Caco-2 (cell line): Measurements from ENCODE around the gene GABRG2. TPM values are rescaled to one million over a fixed set of nuclear protein-coding genes. Genes with fewer than 3 reads are reported as not detected.

Source experiments
- BruUV-seq: library from RNA; stranded (reverse); fragments of 400-500 nt; replicated peaks from 2 replicates; lab custom pipeline; 2021; lab: Mats Ljungman, UMichigan
- CTCF ChIA-PET: fragments of 300-600 bp; sonication (Branson Sonifier 250); formaldehyde crosslinking; loops from one replicate; lab custom pipeline; 2022; ENCODE audit warnings: antibody characterized with exemption; lab: Charles Lee
- POLR2A ChIA-PET: fragments of 300-600 bp; sonication (Branson Sonifier 250); formaldehyde crosslinking; loops from one replicate; lab custom pipeline; 2022; ENCODE audit warnings: antibody characterized with exemption; lab: Charles Lee
- DNase-seq, 2 experiments: peaks; one replicate each; pipeline versions ENCODE4 v3.0.0 to v3.0.0-alpha.2; 2020 to 2022
- H3K27me3 ChIP-seq: replicated peaks from 2 replicates; pipeline ENCODE4 v1.6.0; 2011; ENCODE audit warnings: low read length; ENCODE audit not compliant: control insufficient read depth, insufficient read depth
- H3K36me3 ChIP-seq: 2 replicates; pipeline ENCODE4 v1.5.1; 2011; ENCODE audit warnings: low read length; ENCODE audit not compliant: control insufficient read depth, insufficient read depth
- H3K4me1 ChIP-seq: fragments of 250-450 bp; sonication (Bioruptor Pico); 2 replicates; pipeline ENCODE4 v1.5.1; 2020; ENCODE audit warnings: mild to moderate bottlenecking
- H3K4me3 ChIP-seq: 2 replicates; pipeline ENCODE4 v1.5.1; 2011; ENCODE audit warnings: low read depth, mild to moderate bottlenecking, control low read depth, low read length
- H3K9me3 ChIP-seq: fragments of 250-450 bp; sonication (Bioruptor Pico); 2 replicates; pipeline ENCODE4 v1.5.1; 2020; ENCODE audit warnings: mild to moderate bottlenecking, moderate library complexity
- H3K27ac Mint-ChIP-seq: one replicate; pipeline ENCODE4 v1.8.0; 2022; ENCODE audit warnings: mixed read lengths; ENCODE audit not compliant: unreplicated experiment
- H3K27me3 Mint-ChIP-seq: one replicate; pipeline ENCODE4 v1.8.0; 2022; ENCODE audit warnings: mixed read lengths; ENCODE audit not compliant: insufficient read depth, unreplicated experiment
- H3K36me3 Mint-ChIP-seq: one replicate; pipeline ENCODE4 v1.8.0; 2022; ENCODE audit warnings: mild to moderate bottlenecking, mixed read lengths; ENCODE audit not compliant: insufficient read depth, unreplicated experiment
- H3K4me1 Mint-ChIP-seq: one replicate; pipeline ENCODE4 v1.8.0; 2022; ENCODE audit warnings: low read depth, mixed read lengths; ENCODE audit not compliant: unreplicated experiment
- H3K4me3 Mint-ChIP-seq: one replicate; pipeline ENCODE4 v1.8.0; 2022; ENCODE audit warnings: mild to moderate bottlenecking, moderate library complexity, mixed read lengths; ENCODE audit not compliant: unreplicated experiment
- H3K9me3 Mint-ChIP-seq: one replicate; pipeline ENCODE4 v1.8.0; 2022; ENCODE audit warnings: mixed read lengths; ENCODE audit not compliant: unreplicated experiment
- intact Hi-C: fragments of 100-400 bp; cut with micrococcal nuclease; formaldehyde crosslinking; loops from one replicate; pipeline ENCODE4 v1.10.0; 2022; ENCODE audit not compliant: unreplicated experiment
- total RNA-seq: library from RNA; stranded (reverse); gene quantifications from 2 replicates; pipeline ENCODE4 v1.2.3, GENCODE V29; 2022
- TF ChIP-seq, protein P1 (sequence below), 2 experiments: fragments of 200-600 bp in 1 of 2; IDR thresholded peaks; 1 replicate in 1 of 2; 2 replicates in 1 of 2; pipeline versions ENCODE4 v1.5.1 to v1.8.0; 2011 to 2022; ENCODE audit warnings: antibody characterized with exemption in 1 of 2, control low read depth in 1 of 2, inconsistent platforms in 1 of 2, low read depth in 1 of 2, low read length in 1 of 2, mild to moderate bottlenecking in 1 of 2, moderate library complexity in 1 of 2; ENCODE audit not compliant: insufficient read depth in 1 of 2, severe bottlenecking in 1 of 2, unreplicated experiment in 1 of 2

The GABRG2 gene
- total RNA-seq, 1 experiment from 2014 or later: 1.9 TPM

GRCh38 chr5:162132348-162132747, 64.8 kb downstream of the GABRG2 start:
- intact Hi-C loops: no loop called here
- Histone ChIP-seq H3K4me1 (no peaks in the 10 kb centered on the region), H3K27me3 (no peaks in the 10 kb centered on the region), H3K9me3 (no peaks in the 10 kb centered on the region), H3K4me3 (no peak overlapping the region), H3K36me3 (no peaks in the 10 kb centered on the region)
- Mint-ChIP-seq H3K36me3 (no peaks in the 10 kb centered on the region), H3K4me3 (no peak overlapping the region), H3K9me3 (no peaks in the 10 kb centered on the region), H3K4me1 (no peaks in the 10 kb centered on the region), H3K27me3 (no peaks in the 10 kb centered on the region), H3K27ac (no peak overlapping the region)
- BruUV-seq: no TSS peak
- TF ChIP-seq, protein P1, sequence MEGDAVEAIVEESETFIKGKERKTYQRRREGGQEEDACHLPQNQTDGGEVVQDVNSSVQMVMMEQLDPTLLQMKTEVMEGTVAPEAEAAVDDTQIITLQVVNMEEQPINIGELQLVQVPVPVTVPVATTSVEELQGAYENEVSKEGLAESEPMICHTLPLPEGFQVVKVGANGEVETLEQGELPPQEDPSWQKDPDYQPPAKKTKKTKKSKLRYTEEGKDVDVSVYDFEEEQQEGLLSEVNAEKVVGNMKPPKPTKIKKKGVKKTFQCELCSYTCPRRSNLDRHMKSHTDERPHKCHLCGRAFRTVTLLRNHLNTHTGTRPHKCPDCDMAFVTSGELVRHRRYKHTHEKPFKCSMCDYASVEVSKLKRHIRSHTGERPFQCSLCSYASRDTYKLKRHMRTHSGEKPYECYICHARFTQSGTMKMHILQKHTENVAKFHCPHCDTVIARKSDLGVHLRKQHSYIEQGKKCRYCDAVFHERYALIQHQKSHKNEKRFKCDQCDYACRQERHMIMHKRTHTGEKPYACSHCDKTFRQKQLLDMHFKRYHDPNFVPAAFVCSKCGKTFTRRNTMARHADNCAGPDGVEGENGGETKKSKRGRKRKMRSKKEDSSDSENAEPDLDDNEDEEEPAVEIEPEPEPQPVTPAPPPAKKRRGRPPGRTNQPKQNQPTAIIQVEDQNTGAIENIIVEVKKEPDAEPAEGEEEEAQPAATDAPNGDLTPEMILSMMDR (IDR thresholded peaks at IDR 0.05; ENCODE audit: insufficient read depth in 1 of 2, low read depth in 1 of 2, low read length in 1 of 2, severe bottlenecking in 1 of 2, unreplicated experiment in 1 of 2): no peak
- DNase-seq: no peak
- POLR2A ChIA-PET: no interaction called here
- CTCF ChIA-PET: no interaction called here

GRCh38 chr5:162139190-162139589, 71.6 kb downstream of the GABRG2 start:
- no peak overlapping the region for H3K27ac Mint-ChIP-seq
- no peak for DNase-seq
- no peaks in the 10 kb centered on the region for H3K36me3 ChIP-seq
- no peak overlapping the region for H3K4me3 Mint-ChIP-seq
- no peak overlapping the region for H3K4me3 ChIP-seq
- TF ChIP-seq, protein P1 (IDR thresholded peaks at IDR 0.05; ENCODE audit: insufficient read depth in 1 of 2, low read depth in 1 of 2, low read length in 1 of 2, severe bottlenecking in 1 of 2, unreplicated experiment in 1 of 2): no peak
- ChIA-PET CTCF (no interaction called here), POLR2A (no interaction called here)
- intact Hi-C loops: no loop called here
- no peaks in the 10 kb centered on the region for H3K4me1 Mint-ChIP-seq
- no peaks in the 10 kb centered on the region for H3K27me3 Mint-ChIP-seq
- H3K9me3 ChIP-seq: no peaks in the 10 kb centered on the region
- no peaks in the 10 kb centered on the region for H3K27me3 ChIP-seq
- no TSS peak for BruUV-seq
- no peaks in the 10 kb centered on the region for H3K9me3 Mint-ChIP-seq
- H3K4me1 ChIP-seq: no peaks in the 10 kb centered on the region
- H3K36me3 Mint-ChIP-seq: no peaks in the 10 kb centered on the region

DNA sequence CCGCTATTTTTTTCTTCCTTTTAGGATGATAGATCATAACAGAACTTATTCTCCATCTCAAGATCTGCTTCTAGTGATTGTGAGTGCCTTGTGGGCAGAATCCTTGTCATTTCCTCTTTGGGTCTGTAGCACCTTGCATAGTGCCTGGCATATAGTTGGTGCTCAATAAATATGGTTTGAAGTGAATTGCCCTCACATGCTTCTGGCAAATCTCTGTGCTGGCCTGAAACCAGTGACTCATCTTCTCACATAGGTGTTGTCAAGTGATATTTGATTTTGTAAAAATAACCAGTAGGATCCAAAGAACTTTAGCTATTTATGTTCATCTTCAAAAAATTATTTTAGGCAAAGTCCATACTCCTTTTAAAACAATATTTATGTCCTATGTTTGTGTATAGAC, 86.7 kb downstream of the GABRG2 start:
- no peaks in the 10 kb centered on the region for H3K9me3 Mint-ChIP-seq
- DNase-seq: no peak
- BruUV-seq: no TSS peak
- Histone ChIP-seq H3K27me3 (no peaks in the 10 kb centered on the region), H3K9me3 (no peaks in the 10 kb centered on the region), H3K36me3 (no peaks in the 10 kb centered on the region), H3K4me1 (no peaks in the 10 kb centered on the region), H3K4me3 (no peak overlapping the region)
- H3K27me3 Mint-ChIP-seq: peaks cover 5% of the 10 kb centered on the region
- TF ChIP-seq, protein P1 (IDR thresholded peaks at IDR 0.05; ENCODE audit: insufficient read depth in 1 of 2, low read depth in 1 of 2, low read length in 1 of 2, severe bottlenecking in 1 of 2, unreplicated experiment in 1 of 2): no peak
- H3K27ac Mint-ChIP-seq: no peak overlapping the region
- intact Hi-C loops: no loop called here
- CTCF ChIA-PET: no interaction called here
- POLR2A ChIA-PET: no interaction called here
- no peak overlapping the region for H3K4me3 Mint-ChIP-seq
- H3K36me3 Mint-ChIP-seq: no peaks in the 10 kb centered on the region
- H3K4me1 Mint-ChIP-seq: no peaks in the 10 kb centered on the region
